Stimulated activated naive CD8-positive, alpha-beta T cell treated with anti-CD3 and anti-CD28 coated beads, Interleukin-15, amount 100 ng/mL, for 72 hours (primary cell): Measurements from ENCODE around the gene MSANTD2.

ENCODE experiments used
- ATAC-seq: fragments of 150-1000 bp; cut with Tn5 transposase; 2 replicates; pipeline ENCODE4 v1.10.0; 2021; ENCODE audit warnings: mild to moderate bottlenecking, moderate library complexity
- DNase-seq, 2 donors: peaks; one replicate each; pipeline ENCODE4 v3.0.0; 2021 to 2022
- H3K27ac Mint-ChIP-seq, 2 donors: one replicate each; pipeline ENCODE4 v1.8.0; 2022; ENCODE audit warnings: mild to moderate bottlenecking in 2 of 2, mixed read lengths in 2 of 2, moderate library complexity in 2 of 2
- H3K27me3 Mint-ChIP-seq: one replicate; pipeline ENCODE4 v1.8.0; 2022; ENCODE audit warnings: mixed read lengths
- H3K4me1 Mint-ChIP-seq: one replicate; pipeline ENCODE4 v1.8.0; 2022; ENCODE audit warnings: mild to moderate bottlenecking, mixed read lengths
- H3K4me3 Mint-ChIP-seq, 2 donors: one replicate each; pipeline ENCODE4 v1.8.0; 2022; ENCODE audit warnings: mild to moderate bottlenecking in 2 of 2, mixed read lengths in 2 of 2, moderate library complexity in 1 of 2
- H3K9me3 Mint-ChIP-seq, 2 donors: one replicate each; pipeline ENCODE4 v1.8.0; 2022; ENCODE audit warnings: mixed read lengths in 2 of 2

Gene MSANTD2

GRCh38 chr11:124754309-124754708, 45.9 kb downstream of the MSANTD2 start:
- ATAC-seq (no peak), DNase-seq (no peak)
- H3K4me1 Mint-ChIP-seq: peaks cover 22% of the 10 kb centered on the region
- no peak overlapping the region for H3K4me3 Mint-ChIP-seq
- H3K9me3 Mint-ChIP-seq: no peaks in the 10 kb centered on the region
- H3K27ac Mint-ChIP-seq: no peak overlapping the region
- peaks cover 53% of the 10 kb centered on the region for H3K27me3 Mint-ChIP-seq

GRCh38 chr11:124753624-124754023, 46.6 kb downstream of the MSANTD2 start:
- no peak for DNase-seq
- H3K27ac Mint-ChIP-seq: no peak overlapping the region
- no peaks in the 10 kb centered on the region for H3K9me3 Mint-ChIP-seq
- H3K4me1 Mint-ChIP-seq: peaks cover 15% of the 10 kb centered on the region
- peaks cover 46% of the 10 kb centered on the region for H3K27me3 Mint-ChIP-seq
- ATAC-seq: no peak
- H3K4me3 Mint-ChIP-seq: no peak overlapping the region

DNA sequence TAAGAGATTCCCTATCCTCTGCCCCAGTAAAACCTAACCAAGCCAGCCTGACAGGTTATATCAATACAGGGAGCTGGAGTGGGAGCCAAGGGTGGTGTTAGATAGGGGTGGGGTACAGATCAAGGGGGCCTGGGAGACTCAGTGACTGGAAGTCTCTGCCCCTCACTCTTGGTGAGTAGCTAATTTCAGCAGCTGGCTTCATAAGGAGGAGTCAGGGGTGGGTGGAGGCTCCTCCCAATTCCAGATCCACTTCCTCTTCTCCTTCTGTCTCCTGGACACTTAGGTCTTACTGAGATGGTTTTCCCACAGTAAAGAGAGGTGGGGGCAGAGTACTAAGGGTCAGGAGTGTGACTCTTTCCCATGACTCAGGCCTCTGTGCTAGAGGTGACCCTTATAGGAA, 47.0 kb downstream of the MSANTD2 start:
- no peak overlapping the region for H3K4me3 Mint-ChIP-seq
- DNase-seq (no peak), ATAC-seq (no peak)
- H3K4me1 Mint-ChIP-seq: peaks cover 11% of the 10 kb centered on the region
- H3K9me3 Mint-ChIP-seq: no peaks in the 10 kb centered on the region
- peak overlapping the region in 1 of 2 donors; percentile 42 for H3K27ac Mint-ChIP-seq
- H3K27me3 Mint-ChIP-seq: peaks cover 41% of the 10 kb centered on the region

- DNase-seq (no peak), ATAC-seq (no peak)
- no peak overlapping the region for H3K27ac Mint-ChIP-seq
- peaks cover 8% of the 10 kb centered on the region for H3K4me1 Mint-ChIP-seq
- H3K4me3 Mint-ChIP-seq: peak overlapping the region in 1 of 2 donors; percentile 57
- H3K27me3 Mint-ChIP-seq: peaks cover 35% of the 10 kb centered on the region
- no peaks in the 10 kb centered on the region for H3K9me3 Mint-ChIP-seq
These were observed 47.6 kb downstream of the MSANTD2 start for GRCh38 chr11:124752471-124753102.

DNA sequence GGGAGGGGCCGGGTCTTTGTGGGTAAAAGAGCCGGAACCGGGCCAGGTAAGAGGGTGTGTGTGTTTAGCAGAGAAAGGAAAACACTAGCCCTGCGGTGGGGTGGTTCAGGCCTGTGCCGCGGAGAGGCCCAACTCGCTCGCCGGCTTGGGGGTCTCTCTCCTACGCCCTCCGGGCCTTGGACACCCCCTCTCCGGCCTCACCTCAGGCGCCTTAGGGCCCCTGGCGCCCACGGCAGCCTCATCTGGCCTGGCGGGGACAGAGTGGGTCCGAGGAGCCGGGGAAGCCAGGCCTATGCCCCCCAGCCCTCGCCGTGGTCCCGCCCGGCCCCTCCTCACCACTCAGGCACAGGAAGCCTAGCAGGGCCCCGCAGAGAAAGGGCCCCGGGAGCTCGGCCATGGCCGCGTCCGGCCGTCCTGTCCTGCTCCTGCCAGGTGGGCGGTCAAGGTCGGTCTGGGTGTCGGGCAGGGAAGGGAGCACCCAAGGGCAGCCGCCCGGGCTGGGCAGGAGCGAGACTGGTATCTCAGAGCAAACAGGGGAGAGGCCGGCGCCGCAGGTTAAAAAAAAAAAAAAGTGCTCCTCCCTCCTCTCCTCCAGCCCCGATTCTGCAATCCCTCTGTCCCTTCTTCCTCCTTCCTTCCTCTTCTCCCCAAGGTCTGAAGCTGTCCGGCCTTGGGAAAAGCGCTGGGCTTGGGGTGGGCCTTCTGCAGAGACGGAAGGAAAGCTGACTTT, 48.3 kb downstream of the MSANTD2 start, which contains the start of gene VSIG2:
TSS of gene VSIG2 (minus strand) at position 515 of the 730 bp plus-strand sequence. CDS start at position 397, 118 bp downstream.
- Mint-ChIP-seq H3K4me3 (peak within 1 kb of the TSS in 1 of 2 donors; percentile 57), H3K4me1 (peaks cover 8% of the 10 kb centered on the region), H3K27ac (no peak within 1 kb of the TSS), H3K9me3 (no peaks in the 10 kb centered on the region), H3K27me3 (peaks cover 28% of the 10 kb centered on the region)
- DNase-seq: no peak
- ATAC-seq: peak; percentile 2

GRCh38 chr11:124751391-124751740, 48.8 kb downstream of the MSANTD2 start:
- Mint-ChIP-seq H3K27me3 (peaks cover 23% of the 10 kb centered on the region), H3K27ac (no peak overlapping the region), H3K9me3 (no peaks in the 10 kb centered on the region), H3K4me1 (peaks cover 8% of the 10 kb centered on the region), H3K4me3 (no peak overlapping the region)
- ATAC-seq (no peak), DNase-seq (no peak)

- Mint-ChIP-seq H3K27ac (no peak overlapping the region), H3K27me3 (peaks cover 16% of the 10 kb centered on the region), H3K4me3 (no peak overlapping the region), H3K4me1 (peaks cover 13% of the 10 kb centered on the region), H3K9me3 (no peaks in the 10 kb centered on the region)
- no peak for ATAC-seq
- no peak for DNase-seq
These were observed 50.3 kb downstream of the MSANTD2 start for GRCh38 chr11:124749912-124750311.

GRCh38 chr11:124748481-124749343, 51.5 kb downstream of the MSANTD2 start:
- H3K9me3 Mint-ChIP-seq: no peaks in the 10 kb centered on the region
- H3K4me3 Mint-ChIP-seq: no peak overlapping the region
- H3K27me3 Mint-ChIP-seq: peaks cover 7% of the 10 kb centered on the region
- DNase-seq (no peak), ATAC-seq (no peak)
- H3K4me1 Mint-ChIP-seq: peaks cover 14% of the 10 kb centered on the region
- no peak overlapping the region for H3K27ac Mint-ChIP-seq

GRCh38 chr11:124748100-124748418, 52.1 kb downstream of the MSANTD2 start:
- Mint-ChIP-seq H3K27ac (no peak overlapping the region), H3K4me3 (no peak overlapping the region), H3K9me3 (no peaks in the 10 kb centered on the region)

DNA sequence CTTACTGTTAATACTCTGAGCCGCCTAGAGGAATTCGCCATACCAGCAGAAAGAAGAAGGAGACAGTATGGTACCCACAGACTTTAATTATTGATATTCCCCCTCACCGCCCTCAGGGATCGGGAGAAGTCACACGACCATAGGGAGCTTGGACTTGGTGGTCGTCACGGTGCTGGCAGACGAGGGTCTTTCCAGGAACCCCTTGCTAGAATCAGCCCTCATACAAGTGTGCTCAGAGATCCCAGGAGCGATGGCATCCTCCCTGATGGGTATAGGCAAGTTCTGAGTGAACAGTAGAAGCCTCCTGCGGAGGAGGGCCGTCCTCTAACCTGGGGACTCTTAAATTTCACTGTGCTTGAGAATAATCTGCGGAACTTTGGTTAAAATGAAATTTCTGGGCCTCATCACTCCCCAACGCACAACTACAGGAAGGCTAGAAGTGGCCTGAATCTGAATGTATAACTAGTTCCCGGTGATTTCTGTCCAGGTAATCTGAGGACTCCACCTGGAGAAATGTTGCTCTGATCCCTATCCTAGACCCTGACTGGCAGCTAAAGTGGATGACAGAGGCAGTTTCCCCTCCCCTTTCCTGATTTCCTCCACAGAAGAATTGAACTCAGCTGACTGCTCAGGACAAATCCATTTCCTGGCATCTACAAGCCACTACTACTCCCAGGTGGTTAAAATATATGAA, 52.7 kb downstream of the MSANTD2 start:
- Mint-ChIP-seq H3K27me3 (peaks cover 7% of the 10 kb centered on the region), H3K9me3 (no peaks in the 10 kb centered on the region), H3K27ac (no peak overlapping the region), H3K4me1 (peaks cover 14% of the 10 kb centered on the region), H3K4me3 (peak overlapping the region; percentile 86 to 96)
- ATAC-seq: no peak
- DNase-seq: no peak

More at GRCh38 chr11:124748100-124748418, 52.1 kb downstream of the MSANTD2 start:
- no peak for DNase-seq
- no peak for ATAC-seq
- peaks cover 14% of the 10 kb centered on the region for H3K4me1 Mint-ChIP-seq
- H3K27me3 Mint-ChIP-seq: peaks cover 7% of the 10 kb centered on the region

- H3K4me3 Mint-ChIP-seq: peak overlapping the region; percentile 86 to 96
- H3K27ac Mint-ChIP-seq: peak overlapping the region; percentile 68 to 87
These were observed 53.5 kb downstream of the MSANTD2 start for GRCh38 chr11:124746621-124747243.

DNA sequence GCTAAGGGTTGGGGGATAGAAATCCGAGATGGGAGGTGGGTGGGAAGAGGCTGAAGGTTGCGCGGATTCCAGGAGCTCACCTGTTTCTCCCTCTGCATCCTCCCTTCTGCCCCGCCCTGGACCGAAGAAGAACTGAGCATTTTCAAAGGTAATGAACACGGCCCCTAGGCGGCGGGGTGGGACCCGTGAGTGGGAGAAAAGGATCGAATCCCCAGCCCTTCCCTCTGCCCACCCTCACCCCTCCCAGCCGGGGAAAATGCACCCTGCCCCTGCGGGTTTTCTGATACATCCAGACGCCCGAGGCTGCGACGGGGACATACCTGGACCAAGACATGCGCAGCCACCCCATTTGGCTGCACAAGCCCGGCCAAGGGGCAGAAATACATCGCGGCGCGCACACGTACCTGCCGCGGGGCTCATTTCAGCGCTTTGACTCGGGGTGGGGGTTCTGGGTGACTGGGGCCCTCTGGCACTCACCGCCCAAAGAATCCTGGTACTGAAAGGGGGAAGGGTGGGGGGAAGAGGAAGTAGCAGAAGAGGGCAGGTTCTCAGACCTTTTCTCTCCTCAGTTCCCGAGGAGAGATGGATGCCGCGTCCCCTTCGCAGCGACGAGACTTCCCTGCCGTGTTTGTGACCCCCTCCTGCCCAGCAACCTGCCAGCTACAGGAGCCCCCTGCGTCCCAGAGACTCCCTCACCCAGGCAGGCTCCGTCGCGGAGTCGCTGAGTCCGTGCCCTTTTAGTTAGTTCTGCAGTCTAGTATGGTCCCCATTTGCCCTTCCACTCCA, 54.2 kb downstream of the MSANTD2 start:
- peak; percentile 40 for ATAC-seq
- peak in 1 of 2 donors; percentile 36 for DNase-seq
- Mint-ChIP-seq H3K27me3 (peaks cover 19% of the 10 kb centered on the region), H3K27ac (peak overlapping the region; percentile 60 to 87), H3K9me3 (no peaks in the 10 kb centered on the region), H3K4me3 (peak overlapping the region; percentile 86 to 96), H3K4me1 (peaks cover 21% of the 10 kb centered on the region)

More at GRCh38 chr11:124746621-124747243, 53.5 kb downstream of the MSANTD2 start:
- peaks cover 11% of the 10 kb centered on the region for H3K27me3 Mint-ChIP-seq
- no peaks in the 10 kb centered on the region for H3K9me3 Mint-ChIP-seq
- DNase-seq (peak; percentile 73 to 78), ATAC-seq (peak; percentile 89)
- peaks cover 14% of the 10 kb centered on the region for H3K4me1 Mint-ChIP-seq

GRCh38 chr11:124745270-124745834, 54.9 kb downstream of the MSANTD2 start:
- DNase-seq: no peak
- H3K27ac Mint-ChIP-seq: no peak overlapping the region
- peak overlapping the region; percentile 86 to 96 for H3K4me3 Mint-ChIP-seq
- no peaks in the 10 kb centered on the region for H3K9me3 Mint-ChIP-seq
- ATAC-seq: peak; percentile 19
- H3K4me1 Mint-ChIP-seq: peaks cover 28% of the 10 kb centered on the region
- peaks cover 23% of the 10 kb centered on the region for H3K27me3 Mint-ChIP-seq

DNA sequence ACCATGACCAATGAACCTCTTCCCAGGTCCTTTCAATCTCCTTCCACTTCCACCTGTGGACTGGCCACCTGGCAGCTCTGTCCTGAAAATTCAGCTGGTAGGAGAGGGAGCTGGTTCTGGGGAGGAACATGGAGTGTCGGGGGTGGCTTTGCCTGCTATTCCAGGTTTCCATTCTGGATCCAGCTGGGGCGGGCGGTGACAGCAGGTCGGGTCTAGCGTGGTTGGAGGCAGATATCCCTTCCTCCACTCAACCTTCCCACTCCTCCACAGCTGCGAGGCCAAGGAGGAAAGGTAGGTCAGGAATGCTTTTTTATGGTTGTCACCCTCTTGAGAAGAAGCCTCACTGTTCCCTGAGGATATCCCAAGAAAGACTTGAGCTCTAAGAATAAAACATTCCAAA, 57.2 kb downstream of the MSANTD2 start:
- Mint-ChIP-seq H3K4me3 (no peak overlapping the region), H3K27me3 (peaks cover 32% of the 10 kb centered on the region)
- ATAC-seq: no peak

More for the DNA sequence above, 57.2 kb downstream of the MSANTD2 start:
- Mint-ChIP-seq H3K4me1 (peaks cover 36% of the 10 kb centered on the region), H3K27ac (no peak overlapping the region), H3K9me3 (no peaks in the 10 kb centered on the region)
- DNase-seq: no peak
